ENCODE results near the gene HSPB8.

Gene HSPB8

DNA sequence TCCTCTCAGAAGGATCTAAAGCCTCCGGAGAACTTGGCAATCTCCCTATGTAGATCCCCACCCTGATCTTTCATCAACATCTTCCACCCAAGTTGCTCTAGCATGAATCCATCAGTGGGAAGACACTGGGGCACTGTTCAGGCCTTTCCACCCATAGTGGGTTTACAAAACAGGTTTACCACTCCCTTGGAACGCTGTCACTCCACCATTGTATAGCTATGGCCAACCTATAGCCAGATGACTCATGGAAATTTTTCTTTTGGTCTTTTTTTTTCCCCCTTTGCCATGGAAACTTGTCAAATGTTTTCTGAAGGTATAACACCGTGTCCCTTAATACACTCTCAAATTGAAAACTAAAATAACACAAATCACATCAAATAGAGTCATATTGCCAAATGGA, 10.8 kb upstream of the HSPB8 start:
- no peaks in the 10 kb centered on the region for H4K20me1 ChIP-seq (ENCODE audit: insufficient read depth, low read length)
- TF ChIP-seq EZH2 (IDR thresholded peaks at IDR 0.05; ENCODE audit: borderline replicate concordance, low read depth, low read length, severe bottlenecking) = no peak
- TF ChIP-seq CTCF (IDR thresholded peaks at IDR 0.05; ENCODE audit: borderline replicate concordance, extremely low read depth, low read length, poor library complexity, severe bottlenecking) = no peak
- H2AFZ ChIP-seq (ENCODE audit: low read depth, low read length) = no peak overlapping the region
- H3K4me2 ChIP-seq (ENCODE audit: insufficient read depth, low read length) = no peak overlapping the region
- no peaks in the 10 kb centered on the region for H3K36me3 ChIP-seq (ENCODE audit: insufficient read depth, low read length)
- no peaks in the 10 kb centered on the region for H3K79me2 ChIP-seq (ENCODE audit: insufficient read depth, low read length)
- no peaks in the 10 kb centered on the region for H3K4me1 ChIP-seq (ENCODE audit: insufficient read depth, low read length)
- no peak overlapping the region for H3K27ac ChIP-seq (ENCODE audit: low read length)
- no peak for ATAC-seq (ENCODE audit: insufficient read depth, low read depth)
- H3K9me3 ChIP-seq (ENCODE audit: insufficient read depth, low read length, severe bottlenecking) = no peaks in the 10 kb centered on the region
- H3K4me3 ChIP-seq (ENCODE audit: low read depth in 1 of 2, low read length in 2 of 2) = no peak overlapping the region
- no peaks in the 10 kb centered on the region for H3K27me3 ChIP-seq (ENCODE audit: insufficient read depth, low read length, poor library complexity)
- H3K9ac ChIP-seq (ENCODE audit: low read depth, low read length) = no peak overlapping the region
- DNase-seq = no peak

DNA sequence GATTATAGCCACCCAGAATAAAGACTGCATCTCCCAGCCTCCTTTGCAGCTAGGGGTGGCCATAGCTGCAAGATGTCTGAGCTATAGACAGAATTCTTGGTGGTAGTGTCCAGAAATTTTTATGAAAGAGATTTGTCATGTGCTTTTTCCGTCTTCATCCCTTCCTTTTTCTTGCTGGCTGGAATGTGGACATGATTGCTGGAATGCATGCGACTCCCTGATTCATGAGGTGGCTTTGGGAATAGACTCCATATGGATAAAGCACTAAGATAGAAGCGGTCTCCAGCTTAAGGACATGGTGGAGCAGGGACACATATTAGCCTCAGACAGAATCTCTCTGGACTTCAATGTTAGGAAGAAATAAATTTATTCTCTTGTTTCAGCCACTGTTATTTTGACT, 10.0 kb upstream of the HSPB8 start:
- H3K4me2 ChIP-seq (ENCODE audit: insufficient read depth, low read length) = no peak overlapping the region
- no peaks in the 10 kb centered on the region for H3K27me3 ChIP-seq (ENCODE audit: insufficient read depth, low read length, poor library complexity)
- H3K9ac ChIP-seq (ENCODE audit: low read depth, low read length) = no peak overlapping the region
- no peaks in the 10 kb centered on the region for H3K79me2 ChIP-seq (ENCODE audit: insufficient read depth, low read length)
- DNase-seq (no peak), ATAC-seq (ENCODE audit: insufficient read depth, low read depth) (no peak)
- no peaks in the 10 kb centered on the region for H4K20me1 ChIP-seq (ENCODE audit: insufficient read depth, low read length)
- TF ChIP-seq CTCF (IDR thresholded peaks at IDR 0.05; ENCODE audit: borderline replicate concordance, extremely low read depth, low read length, poor library complexity, severe bottlenecking) (no peak), EZH2 (IDR thresholded peaks at IDR 0.05; ENCODE audit: borderline replicate concordance, low read depth, low read length, severe bottlenecking) (no peak)
- no peaks in the 10 kb centered on the region for H3K36me3 ChIP-seq (ENCODE audit: insufficient read depth, low read length)
- no peaks in the 10 kb centered on the region for H3K9me3 ChIP-seq (ENCODE audit: insufficient read depth, low read length, severe bottlenecking)
- no peaks in the 10 kb centered on the region for H3K4me1 ChIP-seq (ENCODE audit: insufficient read depth, low read length)
- no peak overlapping the region for H2AFZ ChIP-seq (ENCODE audit: low read depth, low read length)
- H3K4me3 ChIP-seq (ENCODE audit: low read depth in 1 of 2, low read length in 2 of 2) = no peak overlapping the region
- H3K27ac ChIP-seq (ENCODE audit: low read length) = no peak overlapping the region

GRCh38 chr12:119169150-119169549, 9.6 kb upstream of the HSPB8 start:
- DNase-seq = no peak
- no peak for TF ChIP-seq EZH2 (IDR thresholded peaks at IDR 0.05; ENCODE audit: borderline replicate concordance, low read depth, low read length, severe bottlenecking)
- no peak for TF ChIP-seq CTCF (IDR thresholded peaks at IDR 0.05; ENCODE audit: borderline replicate concordance, extremely low read depth, low read length, poor library complexity, severe bottlenecking)

GRCh38 chr12:119171291-119171690, 7.4 kb upstream of the HSPB8 start:
- no peak overlapping the region for H2AFZ ChIP-seq (ENCODE audit: low read depth, low read length)
- ATAC-seq (ENCODE audit: insufficient read depth, low read depth) = no peak
- no peaks in the 10 kb centered on the region for H3K9me3 ChIP-seq (ENCODE audit: insufficient read depth, low read length, severe bottlenecking)
- H3K4me1 ChIP-seq (ENCODE audit: insufficient read depth, low read length) = no peaks in the 10 kb centered on the region
- no peaks in the 10 kb centered on the region for H3K79me2 ChIP-seq (ENCODE audit: insufficient read depth, low read length)
- H3K4me3 ChIP-seq (ENCODE audit: low read depth in 1 of 2, low read length in 2 of 2) = no peak overlapping the region
- no peaks in the 10 kb centered on the region for H4K20me1 ChIP-seq (ENCODE audit: insufficient read depth, low read length)
- DNase-seq = no peak
- H3K4me2 ChIP-seq (ENCODE audit: insufficient read depth, low read length) = no peak overlapping the region
- no peak overlapping the region for H3K9ac ChIP-seq (ENCODE audit: low read depth, low read length)
- no peaks in the 10 kb centered on the region for H3K36me3 ChIP-seq (ENCODE audit: insufficient read depth, low read length)
- H3K27ac ChIP-seq (ENCODE audit: low read length) = no peak overlapping the region
- no peaks in the 10 kb centered on the region for H3K27me3 ChIP-seq (ENCODE audit: insufficient read depth, low read length, poor library complexity)
- TF ChIP-seq EZH2 (IDR thresholded peaks at IDR 0.05; ENCODE audit: borderline replicate concordance, low read depth, low read length, severe bottlenecking) (no peak), CTCF (IDR thresholded peaks at IDR 0.05; ENCODE audit: borderline replicate concordance, extremely low read depth, low read length, poor library complexity, severe bottlenecking) (no peak)

More at GRCh38 chr12:119169150-119169549, 9.6 kb upstream of the HSPB8 start:
- H3K9ac ChIP-seq (ENCODE audit: low read depth, low read length) = no peak overlapping the region
- H3K4me2 ChIP-seq (ENCODE audit: insufficient read depth, low read length) = no peak overlapping the region
- no peak overlapping the region for H3K4me3 ChIP-seq (ENCODE audit: low read depth in 1 of 2, low read length in 2 of 2)
- no peaks in the 10 kb centered on the region for H4K20me1 ChIP-seq (ENCODE audit: insufficient read depth, low read length)
- no peak overlapping the region for H3K27ac ChIP-seq (ENCODE audit: low read length)
- no peak overlapping the region for H2AFZ ChIP-seq (ENCODE audit: low read depth, low read length)
- no peak for ATAC-seq (ENCODE audit: insufficient read depth, low read depth)
- H3K27me3 ChIP-seq (ENCODE audit: insufficient read depth, low read length, poor library complexity) = no peaks in the 10 kb centered on the region
- no peaks in the 10 kb centered on the region for H3K36me3 ChIP-seq (ENCODE audit: insufficient read depth, low read length)
- no peaks in the 10 kb centered on the region for H3K4me1 ChIP-seq (ENCODE audit: insufficient read depth, low read length)
- H3K9me3 ChIP-seq (ENCODE audit: insufficient read depth, low read length, severe bottlenecking) = no peaks in the 10 kb centered on the region
- H3K79me2 ChIP-seq (ENCODE audit: insufficient read depth, low read length) = no peaks in the 10 kb centered on the region

All from DND-41 (cell line).